Karpas-422 (cell line): Measurements from ENCODE around the gene SARNP. TPM values are rescaled to one million over a fixed set of nuclear protein-coding genes. Genes with fewer than 3 reads are reported as not detected.
"Not testable (repeated sequence)": the region's sequence is repeated elsewhere in the genome, so short reads cannot be mapped to it uniquely, and the experiment has no call there.

Source experiments
- DNase-seq: peaks from one replicate; pipeline ENCODE4 v3.0.0-alpha.2; 2015
- H2AFZ ChIP-seq: fragments of 200-600 bp; sonication (generic); 2 replicates; pipeline ENCODE4 v1.6.1; 2014; ENCODE audit warnings: antibody characterized with exemption, low read length, mixed read lengths
- H3K27ac ChIP-seq: fragments of 200-600 bp; sonication (generic); 2 replicates; pipeline ENCODE4 v1.5.1; 2014; ENCODE audit warnings: mild to moderate bottlenecking, low read length, moderate library complexity
- H3K27me3 ChIP-seq: fragments of 200-600 bp; sonication (generic); 2 replicates; pipeline ENCODE4 v1.6.1; 2014; ENCODE audit warnings: low read length, mixed read lengths
- H3K36me3 ChIP-seq: fragments of 200-600 bp; sonication (generic); 2 replicates; pipeline ENCODE4 v1.6.1; 2014; ENCODE audit warnings: low read length, mixed read lengths; ENCODE audit not compliant: insufficient read depth
- H3K4me1 ChIP-seq: fragments of 200-600 bp; sonication (generic); 2 replicates; pipeline ENCODE4 v1.6.1; 2014; ENCODE audit warnings: mild to moderate bottlenecking, low read length, mixed read lengths
- H3K4me2 ChIP-seq: fragments of 200-600 bp; sonication (generic); 2 replicates; pipeline ENCODE4 v1.6.1; 2014; ENCODE audit warnings: low read length, low read depth, mild to moderate bottlenecking; ENCODE audit not compliant: poor library complexity, severe bottlenecking
- H3K4me3 ChIP-seq: fragments of 200-600 bp; sonication (generic); 2 replicates; pipeline ENCODE4 v1.5.1; 2014; ENCODE audit warnings: mild to moderate bottlenecking, antibody characterized with exemption, low read length, mixed read lengths
- H3K79me2 ChIP-seq: fragments of 200-600 bp; sonication (generic); 2 replicates; pipeline ENCODE4 v1.6.1; 2014; ENCODE audit warnings: mild to moderate bottlenecking, low read length, mixed read lengths
- H3K9ac ChIP-seq: fragments of 200-600 bp; sonication (generic); 2 replicates; pipeline ENCODE4 v1.6.0; 2014; ENCODE audit warnings: low read length
- H3K9me2 ChIP-seq: fragments of 200-600 bp; sonication (generic), shearing (Covaris generic); replicated peaks from 2 replicates; pipeline ENCODE4 v1.6.0; 2014; ENCODE audit warnings: mild to moderate bottlenecking, low read length, moderate library complexity; ENCODE audit not compliant: insufficient read depth
- H3K9me3 ChIP-seq: fragments of 300-700, 200-600 bp; sonication (generic); 2 replicates; pipeline ENCODE4 v1.6.1; 2014; ENCODE audit warnings: low read length, mixed read lengths
- H4K20me1 ChIP-seq: fragments of 200-600 bp; sonication (generic); 2 replicates; pipeline ENCODE4 v1.6.1; 2014; ENCODE audit warnings: mild to moderate bottlenecking, antibody characterized with exemption, low read length, low read depth; ENCODE audit not compliant: insufficient read depth
- total RNA-seq: library from RNA; depleted of rRNA; stranded (reverse); fragments of >200 nt; shearing (Covaris generic); gene quantifications from 2 replicates; pipeline ENCODE4 v1.2.3, GENCODE V29; 2014; ENCODE audit warnings: low replicate concordance; rRNA removed

SARNP gene
- total RNA-seq: 64.9 and 100 TPM in 2 replicates

- H3K27ac ChIP-seq: peak within 1 kb of the TSS; percentile 68
Measured at GRCh38 chr12:55817345-55818139, at the start of gene SARNP, which contains the start of gene ORMDL2. TSS of gene SARNP (minus strand) at chr12:55817724. CDS start at chr12:55817701, 23 bp downstream. TSS of gene ORMDL2 (plus strand) at chr12:55818041. CDS start at chr12:55819000, 959 bp downstream.

GRCh38 chr12:55866454-55867004 is 49.0 kb upstream of the SARNP start:
- not testable (repeated sequence) for DNase-seq, H3K9ac ChIP-seq, H3K4me2 ChIP-seq, H3K4me1 ChIP-seq, H3K79me2 ChIP-seq, H4K20me1 ChIP-seq, H3K9me2 ChIP-seq, H2AFZ ChIP-seq, H3K9me3 ChIP-seq, H3K36me3 ChIP-seq, H3K4me3 ChIP-seq, H3K27me3 ChIP-seq, H3K27ac ChIP-seq

More at GRCh38 chr12:55817345-55818139, at the start of gene SARNP, which contains the start of gene ORMDL2:
- Histone ChIP-seq H4K20me1 (peaks cover 3% of the 10 kb centered on the region; the same call in 1 of the 2 replicates), H2AFZ (peak within 1 kb of the TSS; percentile 53), H3K9ac (peak within 1 kb of the TSS; percentile 87), H3K4me3 (peak within 1 kb of the TSS; percentile 91), H3K4me1 (peaks cover 26% of the 10 kb centered on the region), H3K9me2 (no peaks in the 10 kb centered on the region), H3K9me3 (no peaks in the 10 kb centered on the region), H3K36me3 (peaks cover 50% of the 10 kb centered on the region), H3K4me2 (peak within 1 kb of the TSS; percentile 90), H3K79me2 (peaks cover 73% of the 10 kb centered on the region), H3K27me3 (no peaks in the 10 kb centered on the region)
- DNase-seq: peak; percentile 100

GRCh38 chr12:55865327-55865726 is 47.8 kb upstream of the SARNP start:
- no peak overlapping the region for H3K9ac ChIP-seq
- H3K27ac ChIP-seq: no peak overlapping the region
- no peaks in the 10 kb centered on the region for H3K9me3 ChIP-seq
- H3K79me2 ChIP-seq: no peaks in the 10 kb centered on the region
- H3K4me1 ChIP-seq: peaks cover 7% of the 10 kb centered on the region
- H3K4me3 ChIP-seq: no peak overlapping the region
- H2AFZ ChIP-seq: no peak overlapping the region
- no peaks in the 10 kb centered on the region for H3K27me3 ChIP-seq
- no peaks in the 10 kb centered on the region for H3K9me2 ChIP-seq
- no peaks in the 10 kb centered on the region for H4K20me1 ChIP-seq
- H3K4me2 ChIP-seq: no peak overlapping the region
- no peaks in the 10 kb centered on the region for H3K36me3 ChIP-seq
- no peak for DNase-seq

GRCh38 chr12:55862931-55863330 is 45.4 kb upstream of the SARNP start:
- H3K9me2 ChIP-seq, H3K27me3 ChIP-seq, H3K9ac ChIP-seq, H2AFZ ChIP-seq, H4K20me1 ChIP-seq, H3K79me2 ChIP-seq, H3K4me3 ChIP-seq, H3K27ac ChIP-seq, H3K9me3 ChIP-seq, H3K36me3 ChIP-seq, DNase-seq, H3K4me2 ChIP-seq: not testable (repeated sequence)
- peaks cover 18% of the 10 kb centered on the region for H3K4me1 ChIP-seq

- no peaks in the 10 kb centered on the region for H3K27me3 ChIP-seq
- H3K4me3 ChIP-seq: no peak overlapping the region
- no peak overlapping the region for H3K27ac ChIP-seq
- H3K9ac ChIP-seq: no peak overlapping the region
- H3K4me2 ChIP-seq: no peak overlapping the region
- H3K4me1 ChIP-seq: peaks cover 18% of the 10 kb centered on the region
- H3K9me2 ChIP-seq: no peaks in the 10 kb centered on the region
- H3K79me2 ChIP-seq: no peaks in the 10 kb centered on the region
- no peaks in the 10 kb centered on the region for H4K20me1 ChIP-seq
- no peak overlapping the region for H2AFZ ChIP-seq
- DNase-seq: no peak
- no peaks in the 10 kb centered on the region for H3K36me3 ChIP-seq
- no peaks in the 10 kb centered on the region for H3K9me3 ChIP-seq
Measured at GRCh38 chr12:55862286-55862685, 44.8 kb upstream of the SARNP start.

GRCh38 chr12:55861871-55862270 is 44.3 kb upstream of the SARNP start:
- H3K36me3 ChIP-seq: no peaks in the 10 kb centered on the region
- H4K20me1 ChIP-seq: no peaks in the 10 kb centered on the region
- H3K9ac ChIP-seq: no peak overlapping the region
- H3K9me3 ChIP-seq: no peaks in the 10 kb centered on the region
- no peak for DNase-seq
- no peak overlapping the region for H2AFZ ChIP-seq
- H3K27me3 ChIP-seq: no peaks in the 10 kb centered on the region
- no peak overlapping the region for H3K4me2 ChIP-seq
- H3K79me2 ChIP-seq: no peaks in the 10 kb centered on the region
- no peak overlapping the region for H3K4me3 ChIP-seq
- no peaks in the 10 kb centered on the region for H3K9me2 ChIP-seq
- peaks cover 18% of the 10 kb centered on the region for H3K4me1 ChIP-seq
- no peak overlapping the region for H3K27ac ChIP-seq

- H3K9ac ChIP-seq: no peak overlapping the region
- no peak overlapping the region for H3K4me2 ChIP-seq
- H3K9me3 ChIP-seq: no peaks in the 10 kb centered on the region
- no peaks in the 10 kb centered on the region for H4K20me1 ChIP-seq
- H3K27me3 ChIP-seq: no peaks in the 10 kb centered on the region
- H2AFZ ChIP-seq: no peak overlapping the region
- H3K36me3 ChIP-seq: no peaks in the 10 kb centered on the region
- no peak for DNase-seq
- no peak overlapping the region for H3K27ac ChIP-seq
- H3K4me1 ChIP-seq: peaks cover 18% of the 10 kb centered on the region
- no peaks in the 10 kb centered on the region for H3K9me2 ChIP-seq
- no peak overlapping the region for H3K4me3 ChIP-seq
- no peaks in the 10 kb centered on the region for H3K79me2 ChIP-seq
Measured at GRCh38 chr12:55861396-55861795, 43.9 kb upstream of the SARNP start.

GRCh38 chr12:55852740-55853139 is 35.2 kb upstream of the SARNP start:
- H4K20me1 ChIP-seq: no peaks in the 10 kb centered on the region
- no peak overlapping the region for H3K9ac ChIP-seq
- no peaks in the 10 kb centered on the region for H3K79me2 ChIP-seq
- no peak overlapping the region for H3K4me3 ChIP-seq
- no peaks in the 10 kb centered on the region for H3K9me3 ChIP-seq
- no peaks in the 10 kb centered on the region for H3K9me2 ChIP-seq
- H3K4me1 ChIP-seq: no peaks in the 10 kb centered on the region; the same call in 1 of the 2 replicates
- no peaks in the 10 kb centered on the region for H3K36me3 ChIP-seq
- H3K27me3 ChIP-seq: no peaks in the 10 kb centered on the region
- no peak overlapping the region for H3K27ac ChIP-seq
- H3K4me2 ChIP-seq: no peak overlapping the region
- no peak for DNase-seq
- no peak overlapping the region for H2AFZ ChIP-seq
